Activated CD4-positive, CD25-positive, alpha-beta regulatory T cell treated with anti-CD3 and anti-CD28 coated beads, Interleukin-2, amount 50 U/mL, for 16 hours (primary cell): ENCODE results near the gene CCIN.
A peak's percentile ranks its signal among the peaks of the same experiment; 100 is the strongest.

ENCODE experiments used
- DNase-seq: peaks from one replicate; pipeline ENCODE4 v3.0.0-alpha.2; 2020; ENCODE audit warnings: low read depth, low spot score

The CCIN gene

DNA sequence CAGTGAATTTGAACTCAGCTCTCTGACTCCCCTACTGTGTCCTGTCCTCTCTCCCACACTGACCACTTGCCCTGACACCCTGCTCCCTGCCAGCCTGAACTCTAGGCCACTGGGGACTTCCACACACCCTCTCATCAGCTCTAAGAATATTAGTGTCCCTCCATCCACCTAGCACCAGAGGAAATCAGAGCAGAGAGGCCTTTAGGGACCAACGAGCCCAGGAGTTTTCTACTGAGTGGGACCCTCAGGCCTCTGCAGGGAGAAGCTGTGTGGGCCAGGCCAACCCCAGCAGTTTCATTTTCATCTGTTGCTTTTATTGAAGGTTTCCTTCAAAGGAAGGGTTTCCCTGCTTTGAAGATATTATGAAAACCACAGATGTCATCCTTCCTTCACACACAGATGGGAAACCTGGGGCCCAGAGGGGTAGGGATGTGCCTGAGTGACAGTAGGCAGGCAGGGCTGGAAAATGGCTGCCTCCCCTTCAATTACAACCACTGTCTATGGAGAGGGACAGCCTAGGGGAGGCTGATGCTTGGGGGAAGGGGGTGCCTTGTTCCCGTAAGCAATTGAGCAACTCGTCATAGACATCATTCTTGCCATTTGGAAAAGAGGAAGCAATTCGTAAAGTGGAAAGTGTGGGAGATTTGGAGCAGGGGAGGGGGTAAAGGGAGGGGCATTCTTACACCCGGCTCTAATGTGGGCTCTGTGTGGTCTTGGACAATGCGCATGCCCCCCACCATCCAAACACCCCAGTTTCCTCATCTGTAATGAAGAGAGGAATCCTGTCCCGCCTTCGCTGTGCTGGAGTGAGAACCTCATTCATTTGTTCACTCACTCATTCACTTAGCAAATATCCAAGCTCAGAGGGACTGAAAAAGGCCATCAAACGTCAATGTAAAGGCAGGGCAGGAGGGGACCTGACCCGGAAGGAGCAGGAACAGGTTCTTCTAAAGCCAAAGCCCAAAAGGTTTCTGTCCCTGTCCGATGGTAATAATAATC, 28.8 kb upstream of the CCIN start:
- no peak for DNase-seq

DNA sequence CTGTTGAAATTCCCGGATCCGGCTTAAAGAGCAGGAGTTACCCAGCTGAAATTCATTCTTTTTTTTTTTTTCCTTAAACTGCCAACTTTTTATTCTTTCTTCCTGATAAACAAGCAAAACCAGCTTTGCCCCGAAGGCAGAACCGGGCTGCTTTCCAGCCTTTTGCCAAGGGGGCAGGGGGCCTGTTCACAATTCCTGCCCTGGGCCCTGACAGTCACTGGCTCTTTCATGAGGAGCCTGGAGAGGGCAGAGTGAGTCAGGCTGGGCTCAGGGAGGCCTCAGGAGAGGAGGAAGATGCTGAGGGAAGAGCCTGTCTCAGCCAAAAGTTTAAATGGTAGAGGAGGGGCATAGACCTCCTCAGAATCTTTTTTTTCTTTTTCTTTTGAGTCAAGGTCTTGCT, 27.9 kb upstream of the CCIN start:
- DNase-seq = no peak

DNA sequence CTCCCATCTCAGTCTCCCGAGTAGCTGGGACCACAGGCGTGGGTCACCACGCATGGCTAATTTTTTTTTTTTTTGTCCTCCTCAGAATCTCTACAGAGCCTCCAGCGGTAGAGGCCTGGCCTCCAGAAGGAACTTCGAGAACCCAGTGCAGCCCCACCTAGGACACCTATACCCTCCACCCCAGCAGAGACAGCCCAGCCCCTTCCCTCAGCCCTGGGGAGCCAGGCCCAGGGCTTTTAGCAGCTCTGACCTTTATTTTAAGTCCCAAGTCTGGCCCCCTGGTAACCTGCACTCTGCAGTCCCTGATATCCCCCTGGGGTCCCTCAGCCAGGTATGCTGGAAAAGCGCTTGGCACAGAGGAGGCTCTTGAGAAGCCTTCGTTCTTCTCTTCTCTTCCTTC, 27.4 kb upstream of the CCIN start:
- DNase-seq = no peak

DNA sequence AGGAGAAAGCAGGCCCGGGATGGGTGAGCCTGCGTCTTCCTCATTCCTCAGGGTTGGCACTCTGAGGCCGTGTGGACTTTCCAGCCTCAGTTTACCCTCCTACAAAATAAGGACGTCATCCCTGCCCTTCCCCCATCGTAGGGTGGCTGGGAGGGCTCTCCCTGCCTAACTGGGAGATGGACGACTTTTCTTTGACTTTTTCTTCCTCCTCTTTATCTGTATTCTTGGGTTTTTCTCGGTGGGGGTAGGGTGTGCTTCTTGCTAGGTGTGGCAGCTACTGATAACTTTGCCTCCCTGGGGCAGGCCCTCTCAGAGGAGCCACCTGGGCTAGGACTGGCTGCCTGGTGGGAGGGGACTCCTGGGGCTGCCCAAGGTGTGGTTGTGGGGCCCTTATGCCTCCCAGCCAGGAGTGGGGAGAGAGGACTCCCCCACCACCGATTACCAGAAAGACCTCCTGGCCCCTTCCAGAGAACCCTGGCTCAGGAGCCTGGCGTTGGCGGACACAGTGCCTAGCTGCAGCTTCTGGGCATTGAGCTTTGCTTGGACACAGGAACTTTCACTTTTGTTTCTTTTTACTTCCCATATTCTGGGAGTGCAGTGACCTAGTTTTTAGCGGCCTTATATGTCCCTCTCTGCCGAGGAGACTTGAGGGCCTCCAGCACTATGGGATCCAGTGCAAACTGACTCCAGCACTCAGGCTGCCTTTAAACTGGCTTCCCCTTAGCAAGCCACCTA, 26.5 kb upstream of the CCIN start:
- DNase-seq = no peak

DNA sequence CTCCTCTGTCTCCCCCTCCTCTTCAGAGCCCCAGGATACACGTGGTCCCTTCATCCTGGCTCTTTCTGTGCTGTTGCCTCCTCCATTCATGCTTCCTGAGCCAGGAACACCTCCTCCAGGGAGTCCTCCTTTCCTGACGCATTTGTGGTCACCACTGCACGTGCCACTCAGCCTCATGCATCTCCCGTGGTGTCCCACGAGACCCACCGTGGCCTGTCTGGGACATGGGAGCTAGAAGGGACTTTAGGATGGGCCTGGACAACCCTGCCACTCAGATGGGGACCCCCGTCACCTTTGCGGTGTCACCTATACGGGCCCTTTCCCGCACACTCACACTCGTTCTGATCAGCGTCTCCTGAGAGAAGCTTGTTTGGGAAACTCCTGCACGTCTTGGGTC, 25.9 kb upstream of the CCIN start:
- no peak for DNase-seq

- no peak for DNase-seq
Measured at GRCh38 chr9:36144309-36145232, 24.6 kb upstream of the CCIN start.

- no peak for DNase-seq
Measured at GRCh38 chr9:36145970-36146369, 23.2 kb upstream of the CCIN start.

DNA sequence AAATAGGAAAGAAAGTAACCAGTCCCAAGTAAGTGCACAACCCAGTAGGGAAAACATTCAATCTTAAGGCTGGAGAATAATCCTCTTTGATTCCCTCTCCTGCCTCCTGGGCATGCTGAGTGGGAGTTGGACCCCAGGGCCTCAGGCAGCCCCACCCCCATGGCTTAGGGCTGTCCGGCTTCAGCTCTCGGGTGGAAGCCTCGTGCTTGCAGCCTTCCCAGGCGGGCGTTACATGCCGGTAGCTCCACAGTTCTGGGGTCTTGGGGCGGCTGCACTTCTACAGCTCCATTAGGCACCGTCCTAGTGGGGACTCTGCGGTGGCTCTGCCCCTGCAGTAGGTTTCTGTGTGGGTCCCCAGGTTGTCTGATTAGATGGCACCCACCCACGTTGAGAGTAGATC, 22.5 kb upstream of the CCIN start:
- DNase-seq = no peak

DNA sequence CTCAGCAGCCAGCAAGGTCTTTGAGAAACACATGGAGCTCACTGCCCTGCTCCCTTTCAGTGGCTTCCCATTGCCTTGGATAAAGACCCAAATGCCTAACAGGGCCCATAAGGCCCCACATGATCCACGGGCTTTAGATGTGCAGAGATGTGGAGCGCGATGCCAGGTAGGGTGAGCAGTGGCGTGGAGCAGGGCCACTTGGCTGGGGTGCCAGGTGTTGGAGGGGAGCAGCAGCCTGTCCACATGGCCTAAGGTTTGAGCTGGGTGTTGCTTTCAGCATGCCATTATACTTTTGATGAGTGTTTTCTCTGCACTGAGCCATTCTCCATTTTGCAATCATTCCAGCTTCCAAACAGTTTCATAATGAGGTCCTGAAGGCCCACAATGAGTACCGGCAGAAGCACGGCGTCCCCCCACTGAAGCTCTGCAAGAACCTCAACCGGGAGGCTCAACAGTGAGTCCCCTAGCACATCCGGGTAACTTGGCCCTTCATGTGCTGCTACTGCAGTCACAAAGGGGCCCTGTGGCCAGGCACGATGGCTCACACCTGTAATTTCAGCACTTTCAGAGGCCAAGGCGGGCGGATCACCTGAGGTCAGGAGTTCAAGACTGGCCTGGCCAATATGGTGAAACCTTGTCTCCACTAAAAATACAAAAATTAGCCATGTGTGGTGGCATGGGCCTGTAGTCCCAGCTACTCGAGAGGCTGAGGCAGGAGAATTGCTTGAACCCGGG, 21.6 kb upstream of the CCIN start:
- DNase-seq = no peak

DNA sequence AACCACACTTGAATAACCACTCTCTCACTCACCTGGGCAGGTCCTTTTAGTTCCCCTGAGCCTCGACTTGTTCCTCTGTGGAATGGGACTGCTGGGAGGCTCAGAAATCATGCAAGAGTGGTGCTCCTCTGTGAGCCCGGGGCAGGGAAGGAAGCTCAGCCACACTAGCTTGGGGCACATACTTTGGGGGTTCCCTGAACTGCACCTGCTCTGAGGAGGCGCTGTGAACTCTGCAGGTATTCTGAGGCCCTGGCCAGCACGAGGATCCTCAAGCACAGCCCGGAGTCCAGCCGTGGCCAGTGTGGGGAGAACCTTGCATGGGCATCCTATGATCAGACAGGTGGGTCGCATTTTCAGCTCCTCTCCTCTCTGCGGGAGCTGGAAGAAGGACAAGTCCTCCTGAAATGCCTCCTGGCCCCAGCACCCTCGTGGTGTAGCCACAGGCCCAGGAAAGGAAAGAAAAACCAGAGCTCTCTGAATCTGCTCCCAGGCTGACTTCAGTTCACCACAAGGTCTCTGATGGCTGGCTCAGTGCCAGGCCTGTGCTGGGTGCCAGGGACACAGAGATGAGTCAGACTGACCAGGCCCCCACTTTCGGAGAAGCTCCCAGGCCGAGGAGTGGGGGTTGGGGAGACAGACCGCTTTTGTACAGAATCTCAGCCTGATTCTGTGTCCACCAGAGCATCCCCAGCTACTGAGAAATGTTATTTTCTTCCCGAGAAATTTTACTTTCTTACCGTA, 20.7 kb upstream of the CCIN start:
- DNase-seq = no peak

DNA sequence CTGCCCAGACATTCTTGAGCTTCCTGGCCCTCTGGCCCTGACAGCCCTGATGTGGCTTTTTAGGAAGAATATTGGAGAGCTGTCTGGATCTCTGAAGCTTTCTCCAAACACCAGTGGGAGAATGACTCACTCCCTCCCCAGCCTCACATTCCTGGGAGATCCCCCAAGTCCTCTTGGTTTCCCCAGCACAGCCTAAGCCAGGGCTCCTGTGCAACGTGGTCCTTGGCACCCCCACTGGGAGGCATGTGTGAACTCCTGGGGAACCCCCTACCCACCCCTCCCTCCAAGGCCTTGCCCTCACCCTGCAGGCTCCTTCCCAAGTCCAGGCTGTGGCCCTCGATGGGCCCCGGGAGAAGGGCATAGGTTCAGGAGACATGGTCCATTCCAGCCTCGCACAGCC, 20.0 kb upstream of the CCIN start:
- no peak for DNase-seq

GRCh38 chr9:36150574-36151315, 18.4 kb upstream of the CCIN start:
- DNase-seq = no peak

GRCh38 chr9:36151316-36152210, 17.6 kb upstream of the CCIN start:
- peak; percentile 75 for DNase-seq

GRCh38 chr9:36152741-36153438, 16.3 kb upstream of the CCIN start:
- DNase-seq = no peak

DNA sequence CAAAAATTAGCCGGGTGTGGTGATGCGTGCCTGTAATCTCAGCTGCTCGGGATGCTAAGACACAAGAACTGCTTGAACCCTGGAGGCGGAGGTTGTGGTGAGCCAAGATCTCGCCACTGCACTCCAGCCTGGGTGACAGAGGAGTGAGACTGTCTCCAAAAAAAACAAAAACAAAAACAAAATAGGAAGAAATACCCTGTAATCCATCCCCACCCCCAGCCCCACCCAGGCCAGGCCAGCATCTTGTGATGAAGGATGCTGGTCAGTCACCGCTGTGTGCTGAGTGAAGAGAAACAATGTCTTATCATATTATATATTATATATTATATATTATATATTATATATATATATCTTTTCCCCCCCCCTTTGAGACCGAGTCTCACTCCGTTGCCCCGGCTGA, 15.4 kb upstream of the CCIN start:
- no peak for DNase-seq

DNA sequence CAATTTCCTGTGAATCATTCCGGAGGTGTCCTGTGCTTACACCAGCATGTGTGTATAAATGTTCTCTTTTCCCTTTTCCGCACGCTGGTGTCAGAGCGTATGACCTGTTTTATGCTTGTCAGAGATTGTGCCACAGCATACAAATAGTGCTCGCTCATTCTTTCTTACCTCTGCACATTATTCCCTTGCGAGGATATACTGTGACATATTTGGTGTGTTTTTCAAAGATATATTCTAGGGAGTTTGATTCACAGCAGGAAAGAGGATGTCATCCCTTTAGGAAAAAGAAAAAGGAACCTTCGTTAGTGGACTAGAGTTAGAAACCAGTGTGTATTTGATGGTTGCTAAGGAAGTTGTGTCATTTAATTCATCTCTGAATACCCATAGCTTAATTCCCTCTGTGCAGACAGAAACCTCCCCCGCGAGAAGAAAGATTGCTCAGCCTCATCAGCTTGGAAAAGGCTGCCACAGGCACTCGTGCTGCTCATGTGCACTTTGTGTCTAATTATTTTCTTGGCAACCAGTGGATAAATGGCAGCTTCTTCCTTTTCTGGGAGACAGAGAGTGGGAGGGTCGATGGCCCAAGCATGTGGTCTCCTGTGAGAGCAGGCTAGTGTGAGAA, 14.7 kb upstream of the CCIN start:
- DNase-seq = no peak

DNA sequence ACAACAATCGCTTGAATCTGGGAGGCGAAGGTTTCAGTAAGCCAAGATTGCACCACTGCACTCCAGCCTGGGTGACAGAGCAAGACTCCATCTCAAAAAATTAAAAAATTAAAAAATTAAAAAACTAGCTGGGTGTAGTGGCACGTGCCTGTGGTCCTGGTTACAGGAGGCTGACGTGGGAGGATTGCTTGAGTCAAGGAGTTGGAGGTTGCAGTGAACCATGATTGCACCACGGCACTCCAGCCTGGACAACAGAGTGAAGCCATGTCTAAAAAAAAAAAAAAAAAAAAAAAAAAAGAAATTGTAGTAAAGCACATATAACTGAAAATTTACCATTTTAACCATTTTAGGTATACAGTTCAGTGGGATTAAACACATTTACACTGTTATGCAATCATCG, 13.1 kb upstream of the CCIN start:
- DNase-seq = no peak

DNA sequence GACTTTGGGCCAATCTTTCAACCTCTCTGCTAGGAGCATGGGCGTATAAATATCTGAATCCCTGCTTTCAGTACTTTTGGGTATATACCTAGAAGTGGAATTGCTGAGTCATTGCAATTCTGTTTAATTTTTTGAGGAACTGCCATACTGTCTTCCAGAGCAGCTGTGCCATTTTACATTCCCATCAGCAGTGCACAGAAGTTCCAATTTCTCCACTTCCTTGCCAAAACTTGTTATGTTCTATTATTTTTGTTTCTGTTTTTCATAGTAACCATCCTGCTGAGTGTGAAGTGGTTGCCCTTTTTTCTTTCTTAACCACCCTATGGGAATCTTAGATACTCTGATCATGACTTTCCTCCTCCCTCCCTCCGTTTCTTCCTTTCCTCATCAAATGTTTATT, 11.1 kb upstream of the CCIN start:
- no peak for DNase-seq
